K562 (cell line): ENCODE measurements around the gene SIDT2. TPM values are rescaled to one million over a fixed set of nuclear protein-coding genes. Genes with fewer than 3 reads are reported as not detected.

Experiments used
- ATAC-seq: fragments of 200-7000 bp; cut with Tn5 transposase; 3 replicates; pipeline ENCODE4 v1.9.1; 2020; ENCODE audit warnings: moderate library complexity
- BruUV-seq: library from RNA; stranded (reverse); fragments of 400-500 nt; replicated peaks from 2 replicates; lab custom pipeline; 2021; lab: Mats Ljungman, UMichigan
- CTCF ChIA-PET: fragments of 300-600 bp; formaldehyde crosslinking; extraction: SDS; loops from one replicate; lab custom pipeline; 2021; ENCODE audit warnings: low intra/inter-chr PET ratio; lab: Yijun Ruan, JAX
- POLR2A ChIA-PET: fragments of 300-600, 350-650 bp; sonication (Branson Sonifier 250); formaldehyde crosslinking; extraction: SDS; loops from one replicate; lab custom pipeline; 2021; ENCODE audit warnings: antibody characterized with exemption, inconsistent platforms; lab: Yijun Ruan, JAX
- DNase-seq, 4 experiments: peaks; one replicate each; pipeline versions ENCODE4 v3.0.0 to v3.0.0-alpha.2; 2011 to 2018; ENCODE audit warnings: low spot score in 3 of 4, mixed read lengths in 3 of 4; ENCODE audit errors: extremely low read depth in 1 of 4
- FAIRE-seq: peaks from 2 replicates; lab custom pipeline; 2011; peaks lifted over from hg19 to GRCh38; lab: Jason Lieb, UNC
- H2AFZ ChIP-seq: 2 replicates; pipeline ENCODE4 v1.6.0; 2011; ENCODE audit warnings: low read depth, low read length, control low read depth, inconsistent platforms
- H3K27ac ChIP-seq: fragments of 200-600 bp; 3 replicates; pipeline ENCODE4 v1.8.0; 2011; ENCODE audit warnings: low read depth, mild to moderate bottlenecking, control low read depth, inconsistent platforms, low read length, moderate library complexity, mixed read lengths; ENCODE audit errors: extremely low read depth
- H3K27me3 ChIP-seq, 2 experiments: fragments of 300-600 bp in 1 of 2; 2 replicates in 1 of 2; 3 replicates in 1 of 2; pipeline versions ENCODE4 v1.6.0 to v1.8.0; 2011; ENCODE audit warnings: inconsistent platforms in 2 of 2, low read length in 2 of 2, mild to moderate bottlenecking in 1 of 2, mixed read lengths in 1 of 2, moderate library complexity in 1 of 2; ENCODE audit not compliant: control insufficient read depth in 2 of 2, insufficient read depth in 2 of 2
- H3K36me3 ChIP-seq: fragments of 300-600 bp; 3 replicates; pipeline ENCODE4 v1.8.0; 2011; ENCODE audit warnings: mild to moderate bottlenecking, low read length, inconsistent platforms; ENCODE audit not compliant: control insufficient read depth, insufficient read depth
- H3K4me1 ChIP-seq, 2 experiments: fragments of 200-600 bp in 1 of 2; replicated peaks in 1 of 2; 2 replicates in 1 of 2; 3 replicates in 1 of 2; pipeline versions ENCODE4 v1.5.1 to v1.8.0; 2011; ENCODE audit warnings: inconsistent platforms in 2 of 2, low read length in 2 of 2, mild to moderate bottlenecking in 1 of 2, mixed read lengths in 1 of 2, moderate library complexity in 1 of 2; ENCODE audit not compliant: control insufficient read depth in 2 of 2, insufficient read depth in 2 of 2
- H3K4me2 ChIP-seq: 2 replicates; pipeline ENCODE4 v1.6.1; 2011; ENCODE audit warnings: low read length, control low read depth, inconsistent platforms, mixed read lengths; ENCODE audit not compliant: insufficient read depth
- H3K4me3 ChIP-seq: fragments of 200-600 bp; sonication (generic), shearing (Covaris generic); 2 replicates; pipeline ENCODE4 v1.5.1; 2016; ENCODE audit warnings: control low read depth, inconsistent platforms
- H3K79me2 ChIP-seq: fragments of 200-600 bp; 3 replicates; pipeline ENCODE4 v1.8.0; 2011; ENCODE audit warnings: low read length, inconsistent platforms; ENCODE audit not compliant: control insufficient read depth, insufficient read depth
- H3K9ac ChIP-seq, 2 experiments: 2 replicates each; pipeline versions ENCODE4 v1.6.0 to v1.6.1; 2011; ENCODE audit warnings: low read depth in 2 of 2, low read length in 2 of 2, control low read depth in 1 of 2, inconsistent platforms in 1 of 2, mild to moderate bottlenecking in 1 of 2, mixed read lengths in 1 of 2; ENCODE audit not compliant: insufficient read depth in 1 of 2
- H3K9me1 ChIP-seq: one replicate; pipeline ENCODE4 v1.6.0; 2011; ENCODE audit warnings: inconsistent platforms, mild to moderate bottlenecking, low read length, moderate library complexity; ENCODE audit not compliant: control insufficient read depth, insufficient read depth
- H3K9me3 ChIP-seq: replicated peaks from 2 replicates; pipeline ENCODE4 v1.5.1; 2011; ENCODE audit warnings: low read depth, low read length, inconsistent platforms; ENCODE audit not compliant: control insufficient read depth, insufficient read depth
- H4K20me1 ChIP-seq: replicated peaks from 2 replicates; pipeline ENCODE4 v1.6.1; 2011; ENCODE audit warnings: low read length, inconsistent platforms, mixed read lengths; ENCODE audit not compliant: control insufficient read depth, insufficient read depth
- BHLHE40 ChIP-seq: IDR thresholded peaks from 2 replicates; pipeline ENCODE4 v1.6.1; 2011; ENCODE audit warnings: low read length, improper control_type of control experiment
- FOSL1 ChIP-seq: fragments of 200-800 bp; sonication (Bioruptor generic); conservative IDR thresholded peaks from 2 replicates; pipeline ENCODE4 v1.6.1; 2016; ENCODE audit warnings: missing genetic modification characterization, missing compliant biosample characterization
- KDM4B ChIP-seq, 2 experiments: fragments of 450-650 bp in 1 of 2; sonication (generic) in 1 of 2; IDR thresholded peaks; 2 replicates each; pipeline ENCODE4 v1.6.1; 2016 to 2017; ENCODE audit warnings: borderline replicate concordance in 2 of 2, antibody characterized with exemption in 1 of 2, low read depth in 1 of 2, mild to moderate bottlenecking in 1 of 2
- RAD51 ChIP-seq: fragments of 450-650 bp; IDR thresholded peaks from 2 replicates; pipeline ENCODE4 v1.7.1; 2016; ENCODE audit warnings: low read depth, mild to moderate bottlenecking, borderline replicate concordance
- RBM14 ChIP-seq: fragments of 200-400 bp; formaldehyde crosslinking; IDR thresholded peaks from 2 replicates; pipeline ENCODE4 v1.6.1; 2018; ENCODE audit warnings: low read depth, mild to moderate bottlenecking, low read length, moderate library complexity, borderline replicate concordance; ENCODE audit not compliant: insufficient read depth
- SMARCC2 ChIP-seq: fragments of 450-650 bp; IDR thresholded peaks from 2 replicates; pipeline ENCODE4 v1.6.1; 2017; ENCODE audit warnings: antibody characterized with exemption, moderate library complexity, mild to moderate bottlenecking, low read depth
- TFAM ChIP-seq: fragments of 250-450 bp; sonication (Bioruptor Pico); conservative IDR thresholded peaks from 2 replicates; pipeline ENCODE4 v1.5.0; 2021; ENCODE audit warnings: mild to moderate bottlenecking, moderate library complexity
- XRCC3 ChIP-seq: fragments of 450-650 bp; IDR thresholded peaks from 2 replicates; pipeline ENCODE4 v1.6.1; 2017; ENCODE audit warnings: mild to moderate bottlenecking, moderate library complexity
- YY1 ChIP-seq, 3 experiments: IDR thresholded peaks; 2 replicates each; pipeline ENCODE4 v1.6.1; 2011; ENCODE audit warnings: low read length in 2 of 3, mild to moderate bottlenecking in 2 of 3, moderate library complexity in 2 of 3, borderline replicate concordance in 1 of 3, control low read depth in 1 of 3, low read depth in 1 of 3; ENCODE audit not compliant: insufficient read depth in 3 of 3, insufficient replicate concordance in 2 of 3, control insufficient read depth in 1 of 3, insufficient read length in 1 of 3; ENCODE audit errors: extremely low read depth in 1 of 3
- ZBTB17 ChIP-seq: fragments of 450-650 bp; formaldehyde crosslinking; IDR thresholded peaks from 2 replicates; pipeline ENCODE4 v1.4.0; 2020; ENCODE audit warnings: mild to moderate bottlenecking
- WGBS: fragments of 100-300 bp; shearing (Covaris generic); methylation state at CpG from one replicate; pipeline ENCODE4 v1.1.6; 2016; ENCODE audit warnings: low coverage, mixed read lengths; ENCODE audit not compliant: insufficient coverage; ENCODE audit errors: missing lambda C conversion rate; 5-methylcytosine and 5-hydroxymethylcytosine counted together
- in situ Hi-C: fragments of 300-500 bp; cut with MboI; formaldehyde crosslinking; loops from 4 replicates; pipeline ENCODE4 v1.15.0; 2018; ENCODE audit warnings: inconsistent platforms, mixed read lengths
- intact Hi-C: fragments of 100-400 bp; cut with micrococcal nuclease; formaldehyde crosslinking; loops from 2 replicates; pipeline ENCODE4 v1.14.2; 2022
- polyA plus RNA-seq, 8 experiments: library from polyadenylated mRNA; depleted of rRNA in 4 of 8; stranded (reverse) in 5 of 8; unstranded in 3 of 8; fragments of >200 nt; fragmentation: Nextera tagmentation in 2 of 8; fragmentation: Illumina TruSeq in 1 of 8; extraction: Ambion mirVana in 2 of 8; extraction: Trizol in 1 of 8; gene quantifications; 2 replicates each; pipeline versions ENCODE4 v1.2.1 to v1.2.3, GENCODE V29; 2011 to 2014; ENCODE audit warnings: inconsistent platforms in 1 of 8, missing spikeins in 1 of 8
- total RNA-seq, 7 experiments: library from RNA; depleted of rRNA in 6 of 7; stranded (reverse); fragments of >200 nt in 6 of 7; fragmentation: Illumina TruSeq in 2 of 7; extraction: Trizol in 2 of 7; gene quantifications; 2 replicates each; pipeline versions ENCODE4 v1.2.1 to v1.2.3, GENCODE V29; 2011 to 2021; ENCODE audit warnings: low replicate concordance in 1 of 7
- TF ChIP-seq, protein P1 (sequence below): fragments of 250-450 bp; sonication (Bioruptor Pico); IDR thresholded peaks from 2 replicates; pipeline ENCODE4 v1.5.0; 2021

The SIDT2 gene
- total and polyA plus RNA-seq, 9 of the 15 experiments (the other 6 are each of a cell fraction or from before 2014, with no cell fraction given), result 2.4 to 20.2 (median 6.5) TPM

DNA sequence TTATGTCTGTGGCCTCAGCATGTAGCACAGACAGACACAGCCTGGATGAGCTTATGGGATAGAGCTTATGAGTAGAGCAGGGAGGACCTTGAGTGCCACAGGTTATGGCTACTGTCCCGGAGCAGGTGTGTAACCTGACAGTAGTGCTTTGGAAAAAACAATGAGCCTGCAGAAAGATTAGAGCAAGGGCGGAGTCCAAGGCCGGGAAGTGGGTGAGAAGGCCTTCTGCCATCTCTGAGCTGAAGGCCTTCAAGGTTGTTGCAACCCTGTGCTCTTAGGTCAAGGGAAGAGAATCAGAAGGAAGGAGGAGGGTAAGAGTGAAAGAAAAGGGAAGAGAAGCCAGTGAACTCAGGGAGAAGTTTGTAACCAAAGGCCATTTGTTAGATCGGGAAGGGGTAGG is 16.7 kb downstream of the SIDT2 start:
- Histone ChIP-seq H3K4me2 (no peak overlapping the region), H3K79me2 (no peaks in the 10 kb centered on the region)
- BruUV-seq, result no TSS peak
- 55% methylated on average over 4 of the region's 4 CpGs for WGBS
- TF ChIP-seq RAD51, result no peak
- TF ChIP-seq SMARCC2, result no peak
- TF ChIP-seq TFAM, result no peak
- no peak for TF ChIP-seq KDM4B (IDR thresholded peaks at IDR 0.05; ENCODE audit: borderline replicate concordance in 2 of 2, low read depth in 1 of 2)
- no peak for TF ChIP-seq BHLHE40
- no peak for TF ChIP-seq XRCC3
- no peak for TF ChIP-seq FOSL1 (tag)
- TF ChIP-seq RBM14, result no peak
- TF ChIP-seq, protein P1, sequence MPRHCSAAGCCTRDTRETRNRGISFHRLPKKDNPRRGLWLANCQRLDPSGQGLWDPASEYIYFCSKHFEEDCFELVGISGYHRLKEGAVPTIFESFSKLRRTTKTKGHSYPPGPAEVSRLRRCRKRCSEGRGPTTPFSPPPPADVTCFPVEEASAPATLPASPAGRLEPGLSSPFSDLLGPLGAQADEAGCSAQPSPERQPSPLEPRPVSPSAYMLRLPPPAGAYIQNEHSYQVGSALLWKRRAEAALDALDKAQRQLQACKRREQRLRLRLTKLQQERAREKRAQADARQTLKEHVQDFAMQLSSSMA (CRISPR knock-in tag), result no peak
- no peak for TF ChIP-seq ZBTB17 (CRISPR knock-in tag)
- no peak for TF ChIP-seq YY1 (IDR thresholded peaks at IDR 0.05; ENCODE audit: borderline replicate concordance in 1 of 3, control insufficient read depth in 1 of 3, extremely low read depth in 1 of 3, insufficient read depth in 3 of 3, insufficient read length in 1 of 3, insufficient replicate concordance in 2 of 3, low read depth in 1 of 3, low read length in 2 of 3)
- TF ChIP-seq, all 486 proteins: peak for 0
- peaks cover 0 to 26% of the 10 kb centered on the region in 2 experiments; a peak in 3 of 5 replicates for H3K4me1 ChIP-seq
- ATAC-seq, result no peak
- no peaks in the 10 kb centered on the region for H3K9me3 ChIP-seq
- intact Hi-C loops (no loop called here), in situ Hi-C loops (no loop called here)
- FAIRE-seq, result no peak
- H2AFZ ChIP-seq, result no peak overlapping the region
- CTCF ChIA-PET, result no interaction called here
- H3K9me1 ChIP-seq, result no peaks in the 10 kb centered on the region
- peaks cover 25% of the 10 kb centered on the region; the same call in 2 of the 3 replicates for H3K36me3 ChIP-seq
- no peak overlapping the region for H3K27ac ChIP-seq
- POLR2A ChIA-PET, result interaction anchor here (1.1 to 1.2 kb wide), 2 partner anchors 28 to 29 kb away, joined by 3 read pairs; no protein-coding TSS in a partner anchor
- no peak for DNase-seq
- H3K27me3 ChIP-seq, result no peaks in the 10 kb centered on the region
- no peak overlapping the region for H3K4me3 ChIP-seq
- H3K9ac ChIP-seq, result peak overlapping the region in 1 of 2 experiments; percentile 78; a peak in 2 of 4 replicates
- H4K20me1 ChIP-seq, result no peaks in the 10 kb centered on the region; the same call in none of the 2 replicates
